ENCODE data around the gene DUSP2. TPM values are rescaled to one million over a fixed set of nuclear protein-coding genes. Genes with fewer than 3 reads are reported as not detected.

The DUSP2 gene
- total RNA-seq, 4 donors from 2014 or later: 2.4 to 33.3 (median 6.2) TPM

GRCh38 chr2:96135621-96136020 is 9.6 kb downstream of the DUSP2 start:
- Histone ChIP-seq H3K27me3 (no peaks in the 10 kb centered on the region), H3K27ac (no peak overlapping the region), H3K36me3 (no peaks in the 10 kb centered on the region), H3K9me3 (no peaks in the 10 kb centered on the region), H3K4me3 (no peak overlapping the region), H3K4me1 (no peaks in the 10 kb centered on the region)
- intact Hi-C loops (cut with DNase I; ENCODE audit: low total_unique reads): no loop called here
- no peak for TF ChIP-seq POLR2A (IDR thresholded peaks at IDR 0.05)
- TF ChIP-seq, protein P1, sequence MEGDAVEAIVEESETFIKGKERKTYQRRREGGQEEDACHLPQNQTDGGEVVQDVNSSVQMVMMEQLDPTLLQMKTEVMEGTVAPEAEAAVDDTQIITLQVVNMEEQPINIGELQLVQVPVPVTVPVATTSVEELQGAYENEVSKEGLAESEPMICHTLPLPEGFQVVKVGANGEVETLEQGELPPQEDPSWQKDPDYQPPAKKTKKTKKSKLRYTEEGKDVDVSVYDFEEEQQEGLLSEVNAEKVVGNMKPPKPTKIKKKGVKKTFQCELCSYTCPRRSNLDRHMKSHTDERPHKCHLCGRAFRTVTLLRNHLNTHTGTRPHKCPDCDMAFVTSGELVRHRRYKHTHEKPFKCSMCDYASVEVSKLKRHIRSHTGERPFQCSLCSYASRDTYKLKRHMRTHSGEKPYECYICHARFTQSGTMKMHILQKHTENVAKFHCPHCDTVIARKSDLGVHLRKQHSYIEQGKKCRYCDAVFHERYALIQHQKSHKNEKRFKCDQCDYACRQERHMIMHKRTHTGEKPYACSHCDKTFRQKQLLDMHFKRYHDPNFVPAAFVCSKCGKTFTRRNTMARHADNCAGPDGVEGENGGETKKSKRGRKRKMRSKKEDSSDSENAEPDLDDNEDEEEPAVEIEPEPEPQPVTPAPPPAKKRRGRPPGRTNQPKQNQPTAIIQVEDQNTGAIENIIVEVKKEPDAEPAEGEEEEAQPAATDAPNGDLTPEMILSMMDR (IDR thresholded peaks at IDR 0.05): no peak
- no peak for DNase-seq

DNA sequence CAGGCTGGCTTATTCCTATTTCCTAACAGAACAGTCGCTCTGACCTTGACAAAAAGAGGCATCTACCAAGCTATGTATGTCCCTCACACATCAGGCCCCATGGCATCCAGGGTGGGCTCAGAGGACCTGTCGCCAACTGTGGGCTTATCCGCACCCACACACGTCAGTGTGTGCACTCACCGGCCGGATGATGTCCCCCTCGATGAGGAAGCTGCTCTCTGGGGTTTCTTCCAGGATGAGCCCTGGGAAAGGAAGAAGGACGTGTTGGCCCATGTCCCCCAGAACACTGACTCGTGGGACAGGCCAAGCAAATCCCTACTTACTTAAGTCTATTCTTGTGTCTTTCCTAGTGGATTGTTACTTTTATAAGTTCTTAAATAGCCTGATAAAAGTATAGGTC is 10.1 kb downstream of the DUSP2 start:
- no peaks in the 10 kb centered on the region for H3K4me1 ChIP-seq
- no peak for DNase-seq
- H3K27ac ChIP-seq: no peak overlapping the region
- H3K36me3 ChIP-seq: no peaks in the 10 kb centered on the region
- TF ChIP-seq, protein P1 (IDR thresholded peaks at IDR 0.05): no peak
- no peak for TF ChIP-seq POLR2A (IDR thresholded peaks at IDR 0.05)
- H3K27me3 ChIP-seq: no peaks in the 10 kb centered on the region
- no peak overlapping the region for H3K4me3 ChIP-seq
- intact Hi-C loops (cut with DNase I; ENCODE audit: low total_unique reads): no loop called here
- no peaks in the 10 kb centered on the region for H3K9me3 ChIP-seq

GRCh38 chr2:96134421-96134820 is 10.8 kb downstream of the DUSP2 start:
- Histone ChIP-seq H3K27ac (no peak overlapping the region), H3K27me3 (no peaks in the 10 kb centered on the region)
- intact Hi-C loops (cut with DNase I; ENCODE audit: low total_unique reads): no loop called here

GRCh38 chr2:96131813-96132745 is 13.2 kb downstream of the DUSP2 start:
- DNase-seq: no peak
- intact Hi-C loops (cut with DNase I; ENCODE audit: low total_unique reads): no loop called here
- H3K27ac ChIP-seq: no peak overlapping the region
- no peaks in the 10 kb centered on the region for H3K9me3 ChIP-seq
- no peak overlapping the region for H3K4me3 ChIP-seq
- H3K36me3 ChIP-seq: no peaks in the 10 kb centered on the region
- TF ChIP-seq, protein P1 (IDR thresholded peaks at IDR 0.05): no peak
- TF ChIP-seq POLR2A (IDR thresholded peaks at IDR 0.05): no peak
- no peaks in the 10 kb centered on the region for H3K27me3 ChIP-seq
- H3K4me1 ChIP-seq: no peaks in the 10 kb centered on the region

More at GRCh38 chr2:96134421-96134820, 10.8 kb downstream of the DUSP2 start:
- no peak for TF ChIP-seq POLR2A (IDR thresholded peaks at IDR 0.05)
- TF ChIP-seq, protein P1 (IDR thresholded peaks at IDR 0.05): no peak
- Histone ChIP-seq H3K9me3 (no peaks in the 10 kb centered on the region), H3K4me3 (no peak overlapping the region), H3K4me1 (no peaks in the 10 kb centered on the region), H3K36me3 (no peaks in the 10 kb centered on the region)
- DNase-seq: no peak

- H3K27ac ChIP-seq: no peak overlapping the region
- TF ChIP-seq, protein P1 (IDR thresholded peaks at IDR 0.05): no peak
- no peak for TF ChIP-seq POLR2A (IDR thresholded peaks at IDR 0.05)
- no peak overlapping the region for H3K4me3 ChIP-seq
- no peaks in the 10 kb centered on the region for H3K9me3 ChIP-seq
- no peaks in the 10 kb centered on the region for H3K4me1 ChIP-seq
- intact Hi-C loops (cut with DNase I; ENCODE audit: low total_unique reads): no loop called here
- no peak for DNase-seq
- no peaks in the 10 kb centered on the region for H3K36me3 ChIP-seq
- H3K27me3 ChIP-seq: no peaks in the 10 kb centered on the region
These were observed 14.0 kb downstream of the DUSP2 start for GRCh38 chr2:96131152-96131812.
